Raji (cell line): Measurements from ENCODE around the gene NUP210L.
A peak's percentile ranks its signal among the peaks of the same experiment; 100 is the strongest.

Experiments used
- POLR2A ChIP-seq: IDR thresholded peaks from 2 replicates; pipeline ENCODE4 v1.6.1; 2011; ENCODE audit warnings: low read depth, low read length, control low read depth; ENCODE audit not compliant: insufficient read depth

The NUP210L gene

GRCh38 chr1:153945795-153946621 is 208.9 kb downstream of the NUP210L start:
- TF ChIP-seq POLR2A = peak; percentile 74

GRCh38 chr1:153945131-153945794 is 209.6 kb downstream of the NUP210L start:
- TF ChIP-seq POLR2A = peak; percentile 64

GRCh38 chr1:153944827-153945117 is 210.1 kb downstream of the NUP210L start:
- TF ChIP-seq POLR2A = no peak

DNA sequence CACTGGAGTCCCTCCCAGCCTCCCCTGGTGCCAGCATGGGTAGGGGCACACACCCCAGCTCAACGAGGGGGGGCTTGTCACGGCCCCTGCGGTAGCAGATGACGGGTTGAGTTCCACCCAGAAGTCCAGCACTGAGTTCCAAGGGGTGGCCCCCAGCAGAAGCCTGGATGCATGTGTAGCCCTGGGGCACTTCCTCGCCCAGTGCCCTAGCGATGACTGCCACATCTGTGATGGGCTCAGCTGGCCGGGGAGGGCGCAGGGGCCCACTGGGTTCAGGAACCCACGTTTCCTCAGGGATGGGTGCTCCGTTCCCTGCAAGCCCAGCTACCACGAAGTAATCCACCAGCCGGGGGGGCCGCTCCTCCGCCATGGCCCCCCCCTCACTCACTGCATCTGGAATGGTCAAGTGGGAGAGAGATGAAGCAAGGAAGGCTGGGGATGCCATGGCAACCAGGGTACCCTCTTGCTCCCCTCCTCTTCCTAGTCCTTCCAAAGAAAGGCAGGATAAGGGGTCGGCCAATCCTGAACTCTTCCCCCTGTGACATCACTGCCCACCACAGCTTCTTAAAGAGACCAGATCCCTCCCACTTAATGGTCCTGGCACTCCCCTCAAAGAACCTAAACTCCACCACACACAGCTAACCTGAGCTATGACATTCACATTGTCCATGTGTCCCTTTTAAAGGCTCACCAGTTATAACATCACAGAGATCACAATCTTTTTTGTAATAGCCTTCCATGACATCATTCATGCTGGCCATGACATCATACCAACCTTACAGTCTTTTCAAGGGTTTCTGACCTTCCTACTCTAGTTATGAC is 210.7 kb downstream of the NUP210L start:
- TF ChIP-seq POLR2A = no peak

- no peak for TF ChIP-seq POLR2A
Measured at GRCh38 chr1:153942766-153943549, 211.9 kb downstream of the NUP210L start.
